G401 (cell line): ENCODE results near the gene IRGC. TPM values are rescaled to one million over a fixed set of nuclear protein-coding genes. Genes with fewer than 3 reads are reported as not detected.
"Not testable (repeated sequence)": the region's sequence is repeated elsewhere in the genome, so short reads cannot be mapped to it uniquely, and the experiment has no call there.

Experiments used
- DNase-seq: peaks from one replicate; pipeline ENCODE4 v3.0.0-alpha.2; 2015; ENCODE audit warnings: low spot score
- in situ Hi-C: cut with HindIII; loops from 2 replicates; pipeline ENCODE4 v1.10.0; 2016; ENCODE audit warnings: low sequenced_read_pairs, mixed read lengths
- total RNA-seq: library from RNA; depleted of rRNA; stranded (reverse); fragments of >200 nt; shearing (Covaris generic); gene quantifications from 2 replicates; pipeline ENCODE4 v1.2.3, GENCODE V29; 2014

The IRGC gene
- total RNA-seq, 1 experiment from 2014 or later, result not detected

- no peak for DNase-seq
Observed at GRCh38 chr19:43748685-43749084, 32.8 kb downstream of the IRGC start.

GRCh38 chr19:43749152-43749551, 33.3 kb downstream of the IRGC start:
- in situ Hi-C loops, result no loop called here
- DNase-seq, result no peak

More at GRCh38 chr19:43748685-43749084, 32.8 kb downstream of the IRGC start:
- in situ Hi-C loops, result no loop called here

- no peak for DNase-seq
Observed at GRCh38 chr19:43749898-43750297, 34.0 kb downstream of the IRGC start.

GRCh38 chr19:43751466-43752220, 35.8 kb downstream of the IRGC start:
- in situ Hi-C loops, result no loop called here
- DNase-seq, result no peak

More at GRCh38 chr19:43749898-43750297, 34.0 kb downstream of the IRGC start:
- in situ Hi-C loops, result no loop called here

- in situ Hi-C loops, result no loop called here
- DNase-seq, result no peak
Observed at GRCh38 chr19:43752287-43752875, 36.5 kb downstream of the IRGC start.

GRCh38 chr19:43754253-43754502, 38.3 kb downstream of the IRGC start:
- in situ Hi-C loops, result no loop called here
- no peak for DNase-seq

- in situ Hi-C loops, result no loop called here
- DNase-seq, result peak; percentile 95
Observed at GRCh38 chr19:43754503-43755255, 38.8 kb downstream of the IRGC start, which contains the start of gene SMG9. SMG9 (minus strand) TSS chr19:43754962; CDS start chr19:43750741, 4,221 bp downstream.

GRCh38 chr19:43755256-43755801, 39.5 kb downstream of the IRGC start:
- DNase-seq, result peak; percentile 78

GRCh38 chr19:43759515-43759914, 43.6 kb downstream of the IRGC start:
- no peak for DNase-seq
- in situ Hi-C loops, result no loop called here

More at GRCh38 chr19:43755256-43755801, 39.5 kb downstream of the IRGC start:
- in situ Hi-C loops, result no loop called here

- no peak for DNase-seq
- in situ Hi-C loops, result no loop called here
Observed at GRCh38 chr19:43760941-43761340, 45.1 kb downstream of the IRGC start.

- DNase-seq, result no peak
- in situ Hi-C loops, result no loop called here
Observed at GRCh38 chr19:43762814-43763213, 46.9 kb downstream of the IRGC start.

- DNase-seq, result no peak
- in situ Hi-C loops, result no loop called here
Observed at GRCh38 chr19:43763473-43763939, 47.6 kb downstream of the IRGC start.

GRCh38 chr19:43764684-43765083, 48.8 kb downstream of the IRGC start:
- in situ Hi-C loops, DNase-seq: not testable (repeated sequence)

GRCh38 chr19:43765109-43765876, 49.4 kb downstream of the IRGC start:
- DNase-seq, result no peak
- in situ Hi-C loops, result no loop called here

GRCh38 chr19:43766755-43767043, 50.8 kb downstream of the IRGC start:
- no peak for DNase-seq
- in situ Hi-C loops, result no loop called here

- no peak for DNase-seq
- in situ Hi-C loops, result no loop called here
Observed at GRCh38 chr19:43767316-43767715, 51.4 kb downstream of the IRGC start.

GRCh38 chr19:43767818-43768217, 51.9 kb downstream of the IRGC start:
- no peak for DNase-seq
- in situ Hi-C loops, result no loop called here

GRCh38 chr19:43768273-43769050, 52.6 kb downstream of the IRGC start:
- DNase-seq, result no peak
- in situ Hi-C loops, result no loop called here

- in situ Hi-C loops, result no loop called here
- DNase-seq, result no peak
Observed at GRCh38 chr19:43769256-43769655, 53.4 kb downstream of the IRGC start.
